Upper lobe of left lung (tissue), 6 donors: Measurements from ENCODE around the gene GPSM1. TPM values are rescaled to one million over a fixed set of nuclear protein-coding genes. Genes with fewer than 3 reads are reported as not detected.

Source experiments
- ATAC-seq, 2 donors: fragments of 200-7000 bp; cut with Tn5 transposase; one replicate each; pipeline ENCODE4 v1.9.1; 2022; ENCODE audit warnings: mild to moderate bottlenecking in 2 of 2, moderate library complexity in 2 of 2; ENCODE audit not compliant: low FRiP score in 2 of 2
- DNase-seq, 2 donors: peaks; one replicate each; pipeline ENCODE4 v3.0.0-alpha.2; 2019 to 2020
- H3K27ac ChIP-seq, 4 donors: fragments of 200-600 bp; sonication (generic); one replicate each; pipeline ENCODE4 v1.5.1; 2016 to 2019
- H3K27me3 ChIP-seq, 4 donors: fragments of 200-600 bp; sonication (generic); one replicate each; pipeline ENCODE4 v1.5.1; 2017 to 2019
- H3K36me3 ChIP-seq, 4 donors: fragments of 200-600 bp; sonication (generic); one replicate each; pipeline ENCODE4 v1.5.1; 2016 to 2019
- H3K4me1 ChIP-seq, 4 donors: fragments of 200-600 bp; sonication (generic); one replicate each; pipeline ENCODE4 v1.5.1; 2018 to 2019
- H3K4me3 ChIP-seq, 4 donors: fragments of 200-600 bp; sonication (generic); one replicate each; pipeline ENCODE4 v1.5.1; 2017 to 2019; ENCODE audit warnings: mild to moderate bottlenecking in 2 of 4, moderate library complexity in 1 of 4
- H3K9me3 ChIP-seq, 4 donors: fragments of 200-600 bp; sonication (generic); one replicate each; pipeline ENCODE4 v1.5.1; 2018 to 2019
- EP300 ChIP-seq, 4 donors: sonication (generic); formaldehyde crosslinking; IDR thresholded peaks; one replicate each; pipeline ENCODE4 v1.5.1; 2017; ENCODE audit warnings: antibody characterized with exemption in 4 of 4, control low read depth in 2 of 4
- POLR2A ChIP-seq, 4 donors: fragments of 450-650 bp; IDR thresholded peaks; one replicate each; pipeline ENCODE4 v1.5.1; 2016 to 2017; ENCODE audit warnings: antibody characterized with exemption in 4 of 4, mild to moderate bottlenecking in 2 of 4
- POLR2AphosphoS5 ChIP-seq, 2 donors: sonication (generic); formaldehyde crosslinking; IDR thresholded peaks; one replicate each; pipeline ENCODE4 v1.5.1; 2017; ENCODE audit warnings: antibody characterized with exemption in 2 of 2
- WGBS, 2 donors: methylation state at CpG; one replicate each; pipeline ENCODE4 v1.1.5; 2017 to 2018; 5-methylcytosine and 5-hydroxymethylcytosine counted together
- total RNA-seq, 6 donors: library from RNA; depleted of rRNA in 4 of 6; stranded (reverse); fragments of >200 nt in 4 of 6; gene quantifications; one replicate each; pipeline versions ENCODE4 v1.1.0 to v1.2.1, GENCODE V29; 2016 to 2021
- TF ChIP-seq, protein P1 (sequence below), 6 experiments: fragments of 450-650 bp in 4 of 6; fragments of 200-600 bp in 2 of 6; sonication (generic) in 2 of 6; IDR thresholded peaks; one replicate each; pipeline ENCODE4 v1.5.1; 2016 to 2019; ENCODE audit warnings: antibody characterized with exemption in 6 of 6
- donor health status: DM: no; HTN: no; CAD: no; lungs with moderate emphysema.
- donor health status: DM: no; HTN: yes; CAD: no; lungs with severe emphysema.

The GPSM1 gene
- total RNA-seq, 6 donors from 2014 or later = 10.0 to 78.6 (median 24.2) TPM

DNA sequence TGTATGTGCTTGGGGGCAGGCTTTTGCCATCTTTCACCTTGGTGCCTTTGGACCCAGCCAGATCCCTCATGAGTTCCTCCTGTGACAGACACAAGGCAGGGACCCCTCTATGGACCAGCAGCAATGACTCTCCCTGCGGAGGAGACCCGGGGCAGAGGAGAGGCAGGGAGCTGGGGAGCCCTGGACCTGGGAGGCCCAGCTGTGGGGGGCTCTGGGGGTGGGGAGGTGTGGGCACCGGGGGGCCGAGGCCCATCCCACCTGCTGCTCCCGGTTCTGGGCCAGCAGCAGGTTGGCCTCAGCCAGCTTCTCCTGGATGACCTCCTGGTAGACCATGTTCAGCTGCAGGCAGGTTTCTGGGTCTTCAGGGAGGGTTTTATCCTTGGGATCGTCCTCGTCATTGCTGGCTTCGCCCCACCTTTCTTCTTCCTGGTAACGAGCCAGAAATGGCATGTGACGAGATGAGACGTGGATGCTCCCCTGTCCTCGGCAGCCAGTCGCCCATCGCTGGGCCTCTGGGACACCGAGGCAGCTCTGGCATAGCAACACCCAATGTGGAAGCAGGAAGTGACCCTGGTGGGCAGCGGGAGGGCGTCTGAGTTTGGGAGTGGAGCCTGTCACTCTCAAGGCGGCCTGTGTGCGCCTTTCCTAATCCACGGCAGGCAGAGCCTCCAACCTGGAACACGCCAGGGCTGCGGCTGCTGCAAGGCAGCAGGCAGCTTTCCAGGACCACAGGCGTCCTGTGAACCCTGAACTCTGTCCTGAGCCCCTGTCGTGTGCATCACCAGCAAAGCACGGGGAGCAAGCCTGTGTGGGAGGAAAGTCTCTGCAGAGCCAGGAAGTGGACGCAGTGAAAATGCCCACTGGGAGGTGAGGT lies 68.2 kb downstream of the GPSM1 start:
- no peak overlapping the region for H3K27ac ChIP-seq
- DNase-seq = peak in 1 of 2 donors; percentile 56
- H3K36me3 ChIP-seq = peaks cover 17 to 71% (median 61%) of the 10 kb centered on the region in 4 donors
- ATAC-seq = no peak
- H3K27me3 ChIP-seq = no peaks in the 10 kb centered on the region
- H3K9me3 ChIP-seq = no peaks in the 10 kb centered on the region
- H3K4me1 ChIP-seq = peaks cover 13 to 21% (median 16%) of the 10 kb centered on the region in 4 donors
- 91 to 94% methylated on average over 21 to 24 of the region's 26 CpGs for WGBS, 2 donors
- TF ChIP-seq EP300 (IDR thresholded peaks at IDR 0.05) (no peak), POLR2AphosphoS5 (IDR thresholded peaks at IDR 0.05) (no peak), POLR2A (IDR thresholded peaks at IDR 0.05) (no peak)
- TF ChIP-seq, protein P1, sequence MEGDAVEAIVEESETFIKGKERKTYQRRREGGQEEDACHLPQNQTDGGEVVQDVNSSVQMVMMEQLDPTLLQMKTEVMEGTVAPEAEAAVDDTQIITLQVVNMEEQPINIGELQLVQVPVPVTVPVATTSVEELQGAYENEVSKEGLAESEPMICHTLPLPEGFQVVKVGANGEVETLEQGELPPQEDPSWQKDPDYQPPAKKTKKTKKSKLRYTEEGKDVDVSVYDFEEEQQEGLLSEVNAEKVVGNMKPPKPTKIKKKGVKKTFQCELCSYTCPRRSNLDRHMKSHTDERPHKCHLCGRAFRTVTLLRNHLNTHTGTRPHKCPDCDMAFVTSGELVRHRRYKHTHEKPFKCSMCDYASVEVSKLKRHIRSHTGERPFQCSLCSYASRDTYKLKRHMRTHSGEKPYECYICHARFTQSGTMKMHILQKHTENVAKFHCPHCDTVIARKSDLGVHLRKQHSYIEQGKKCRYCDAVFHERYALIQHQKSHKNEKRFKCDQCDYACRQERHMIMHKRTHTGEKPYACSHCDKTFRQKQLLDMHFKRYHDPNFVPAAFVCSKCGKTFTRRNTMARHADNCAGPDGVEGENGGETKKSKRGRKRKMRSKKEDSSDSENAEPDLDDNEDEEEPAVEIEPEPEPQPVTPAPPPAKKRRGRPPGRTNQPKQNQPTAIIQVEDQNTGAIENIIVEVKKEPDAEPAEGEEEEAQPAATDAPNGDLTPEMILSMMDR (IDR thresholded peaks at IDR 0.05) = no peak
- no peak overlapping the region for H3K4me3 ChIP-seq

DNA sequence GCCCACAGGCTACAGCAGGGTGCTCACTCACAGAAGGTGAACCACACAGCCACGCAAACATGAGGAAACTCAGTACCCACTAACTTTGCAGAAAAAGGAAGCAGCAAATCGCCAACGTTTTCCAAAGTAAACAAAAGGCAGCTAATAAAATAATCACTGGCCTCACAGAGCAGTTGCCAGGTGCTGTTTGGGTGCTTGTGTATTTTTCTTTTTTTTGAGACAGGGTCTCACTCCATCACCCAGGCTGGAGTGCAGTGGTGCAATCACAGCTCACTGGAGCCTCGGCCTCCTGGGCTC lies 68.8 kb downstream of the GPSM1 start:
- peaks cover 14 to 23% (median 17%) of the 10 kb centered on the region in 4 donors for H3K4me1 ChIP-seq
- no peaks in the 10 kb centered on the region for H3K27me3 ChIP-seq
- H3K4me3 ChIP-seq = no peak overlapping the region
- no peaks in the 10 kb centered on the region for H3K9me3 ChIP-seq
- DNase-seq = no peak
- TF ChIP-seq, protein P1 (IDR thresholded peaks at IDR 0.05) = no peak
- TF ChIP-seq POLR2A (IDR thresholded peaks at IDR 0.05) = no peak
- no peak overlapping the region for H3K27ac ChIP-seq
- H3K36me3 ChIP-seq = peaks cover 17 to 67% (median 60%) of the 10 kb centered on the region in 4 donors
- 71 to 72% methylated on average over 4 of the region's 4 CpGs for WGBS, 2 donors
- no peak for ATAC-seq

DNA sequence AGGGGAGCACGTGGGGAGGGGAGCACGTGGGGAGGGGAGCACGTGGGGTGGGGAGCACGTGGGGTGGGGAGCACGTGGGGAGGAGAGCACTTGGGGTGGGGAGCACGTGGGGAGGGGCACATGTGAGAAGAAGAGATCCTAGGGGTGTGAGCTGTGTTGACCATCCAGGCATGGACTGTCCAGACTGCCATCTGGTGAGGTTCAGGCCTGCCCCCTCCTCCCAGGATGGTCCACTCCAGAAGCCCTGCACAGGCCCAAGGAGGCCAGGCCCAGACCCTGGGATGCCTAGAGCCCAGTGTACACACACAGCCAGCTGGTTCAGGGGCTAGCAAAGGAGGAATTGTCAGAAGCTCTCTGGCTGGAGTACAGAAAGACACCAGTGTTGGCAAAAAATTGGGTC lies 70.3 kb downstream of the GPSM1 start:
- TF ChIP-seq POLR2AphosphoS5 (IDR thresholded peaks at IDR 0.05) (no peak), EP300 (IDR thresholded peaks at IDR 0.05) (no peak), POLR2A (IDR thresholded peaks at IDR 0.05) (no peak)
- TF ChIP-seq, protein P1 (IDR thresholded peaks at IDR 0.05) = no peak
- DNase-seq (peak in 1 of 2 donors; percentile 6), ATAC-seq (no peak)
- Histone ChIP-seq H3K36me3 (peaks cover 21 to 59% (median 49%) of the 10 kb centered on the region in 4 donors), H3K9me3 (no peaks in the 10 kb centered on the region), H3K4me3 (no peak overlapping the region), H3K4me1 (peaks cover 14 to 23% (median 17%) of the 10 kb centered on the region in 4 donors), H3K27ac (no peak overlapping the region), H3K27me3 (no peaks in the 10 kb centered on the region)
- 65 to 67% methylated on average over 4 to 6 of the region's 6 CpGs for WGBS, 2 donors

DNA sequence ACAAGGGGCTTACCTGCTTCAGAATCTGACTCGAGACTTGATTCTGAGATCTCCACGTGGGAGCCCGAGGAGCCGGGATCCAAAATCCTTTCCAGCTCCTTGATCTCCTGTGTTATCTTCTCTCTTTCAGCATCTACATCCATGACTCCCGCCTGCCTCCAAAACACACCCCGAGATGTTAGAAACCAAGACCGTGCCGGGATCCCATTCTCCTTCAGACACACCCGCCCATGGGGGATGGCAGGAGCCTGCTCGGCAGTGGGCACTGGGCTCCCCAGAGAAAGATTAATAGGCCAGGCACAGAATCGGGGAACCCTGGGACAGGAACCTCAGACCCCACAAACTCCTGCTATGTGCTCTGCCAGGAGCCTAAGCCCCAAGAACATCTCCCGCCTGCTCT lies 70.9 kb downstream of the GPSM1 start:
- TF ChIP-seq POLR2AphosphoS5 (IDR thresholded peaks at IDR 0.05) = no peak
- no peak for TF ChIP-seq POLR2A (IDR thresholded peaks at IDR 0.05)
- TF ChIP-seq, protein P1 (IDR thresholded peaks at IDR 0.05) = no peak
- no peak for TF ChIP-seq EP300 (IDR thresholded peaks at IDR 0.05)
- peaks cover 21 to 53% (median 43%) of the 10 kb centered on the region in 4 donors for H3K36me3 ChIP-seq
- DNase-seq = peak in 1 of 2 donors; percentile 21

More for the DNA sequence above, 70.9 kb downstream of the GPSM1 start:
- no peak overlapping the region for H3K27ac ChIP-seq
- H3K4me1 ChIP-seq = peaks cover 14 to 23% (median 17%) of the 10 kb centered on the region in 4 donors
- H3K4me3 ChIP-seq = no peak overlapping the region
- H3K27me3 ChIP-seq = no peaks in the 10 kb centered on the region
- H3K9me3 ChIP-seq = no peaks in the 10 kb centered on the region
- WGBS, 2 donors = 93 to 94% methylated on average over 12 of the region's 12 CpGs
- ATAC-seq = no peak
